Neural progenitor cell (in vitro differentiated cells): ENCODE results near the gene AK5. TPM values are rescaled to one million over a fixed set of nuclear protein-coding genes. Genes with fewer than 3 reads are reported as not detected.

ENCODE experiments used
- DNase-seq: peaks from one replicate; pipeline ENCODE4 v3.0.0-alpha.2; 2016; ENCODE audit warnings: low spot score
- H2AFZ ChIP-seq: fragments of 200-600 bp; sonication (generic); replicated peaks from 2 replicates; pipeline ENCODE4 v1.6.1; 2016; ENCODE audit warnings: antibody characterized with exemption
- H3F3A ChIP-seq: fragments of 200-600 bp; sonication (generic); 2 replicates; pipeline ENCODE4 v1.6.1; 2016; ENCODE audit warnings: antibody characterized with exemption, low read depth
- H3K27ac ChIP-seq: fragments of 200-600 bp; sonication (generic); 2 replicates; pipeline ENCODE4 v1.5.1; 2016; ENCODE audit warnings: mild to moderate bottlenecking
- H3K27me3 ChIP-seq: fragments of 200-600 bp; sonication (generic); 2 replicates; pipeline ENCODE4 v1.6.1; 2016; ENCODE audit warnings: mild to moderate bottlenecking, moderate library complexity
- H3K36me3 ChIP-seq: fragments of 200-600 bp; sonication (generic); 2 replicates; pipeline ENCODE4 v1.5.1; 2016
- H3K4me1 ChIP-seq: fragments of 200-600 bp; sonication (generic); 2 replicates; pipeline ENCODE4 v1.6.1; 2016; ENCODE audit warnings: mixed run types
- H3K4me2 ChIP-seq: fragments of 200-600 bp; sonication (generic); 2 replicates; pipeline ENCODE4 v1.6.1; 2016
- H3K4me3 ChIP-seq: fragments of 200-600 bp; sonication (generic); 2 replicates; pipeline ENCODE4 v1.5.1; 2016
- H3K79me2 ChIP-seq: fragments of 200-600 bp; sonication (generic); 2 replicates; pipeline ENCODE4 v1.6.1; 2016; ENCODE audit warnings: low read depth
- H3K9ac ChIP-seq: fragments of 200-600 bp; sonication (generic); 2 replicates; pipeline ENCODE4 v1.6.1; 2016
- H3K9me3 ChIP-seq: fragments of 200-600 bp; sonication (generic); 2 replicates; pipeline ENCODE4 v1.5.1; 2016; ENCODE audit warnings: low read depth
- H4K20me1 ChIP-seq: fragments of 200-600 bp; sonication (generic); 2 replicates; pipeline ENCODE4 v1.6.1; 2016; ENCODE audit warnings: low read depth
- H3K27ac Mint-ChIP-seq: 3 replicates; pipeline ENCODE4 v1.8.0; 2021; ENCODE audit warnings: mixed read lengths
- H3K27me3 Mint-ChIP-seq: 2 replicates; pipeline ENCODE4 v1.8.0; 2022; ENCODE audit warnings: low read depth, mild to moderate bottlenecking, inconsistent platforms, moderate library complexity, mixed read lengths; ENCODE audit not compliant: insufficient read depth
- H3K36me3 Mint-ChIP-seq: 3 replicates; pipeline ENCODE4 v1.8.0; 2021; ENCODE audit warnings: mixed read lengths
- H3K4me1 Mint-ChIP-seq: 3 replicates; pipeline ENCODE4 v1.8.0; 2021; ENCODE audit warnings: mixed read lengths
- H3K4me3 Mint-ChIP-seq: 3 replicates; pipeline ENCODE4 v1.8.0; 2021; ENCODE audit warnings: mild to moderate bottlenecking, moderate library complexity, mixed read lengths
- H3K9me3 Mint-ChIP-seq: 3 replicates; pipeline ENCODE4 v1.8.0; 2020; ENCODE audit warnings: mixed read lengths
- EZH2 ChIP-seq: fragments of 200-600 bp; sonication (generic); IDR thresholded peaks from 2 replicates; pipeline ENCODE4 v1.6.1; 2017; ENCODE audit warnings: antibody characterized with exemption, mild to moderate bottlenecking, moderate library complexity
- EZH2phosphoT487 ChIP-seq: fragments of 200-600 bp; sonication (generic); IDR thresholded peaks from 2 replicates; pipeline ENCODE4 v1.6.1; 2017; ENCODE audit warnings: antibody characterized with exemption
- total RNA-seq: library from RNA; depleted of rRNA; stranded (reverse); fragments of >200 nt; gene quantifications from 2 replicates; pipeline ENCODE4 v1.2.3, GENCODE V29; 2015; ENCODE audit warnings: low replicate concordance
- TF ChIP-seq, protein P1 (sequence below): fragments of 200-600 bp; sonication (generic); IDR thresholded peaks from 2 replicates; pipeline ENCODE4 v1.5.1; 2017; ENCODE audit warnings: antibody characterized with exemption, mild to moderate bottlenecking

Gene AK5
- total RNA-seq, 1 donor from 2014 or later, result 1.8 TPM

DNA sequence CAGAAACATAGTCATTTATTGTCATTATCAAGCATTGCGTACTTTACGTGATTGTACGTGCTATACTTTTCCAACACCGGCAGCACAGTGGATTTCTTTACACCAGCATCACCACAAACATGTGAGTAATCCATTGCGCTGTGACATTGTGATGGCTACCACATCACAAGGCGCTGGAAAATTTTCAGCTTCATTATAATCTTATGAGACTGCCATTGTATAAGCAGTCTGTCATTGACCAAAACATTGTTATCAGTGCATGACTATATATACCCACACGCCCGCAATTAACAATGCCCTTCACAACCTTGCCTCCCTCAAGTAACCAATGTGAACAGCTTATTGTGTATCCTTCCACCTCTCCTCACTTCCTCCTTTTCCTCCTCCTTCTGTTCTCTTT lies 263.0 kb downstream of the AK5 start:
- H3K4me1 ChIP-seq, result peaks cover 19% of the 10 kb centered on the region
- no peak overlapping the region for H3K4me3 Mint-ChIP-seq
- no peaks in the 10 kb centered on the region for H3K36me3 Mint-ChIP-seq
- no peak overlapping the region for H3K27ac Mint-ChIP-seq
- H3K36me3 ChIP-seq, result no peaks in the 10 kb centered on the region
- TF ChIP-seq EZH2 (no peak), EZH2phosphoT487 (no peak)
- TF ChIP-seq, protein P1, sequence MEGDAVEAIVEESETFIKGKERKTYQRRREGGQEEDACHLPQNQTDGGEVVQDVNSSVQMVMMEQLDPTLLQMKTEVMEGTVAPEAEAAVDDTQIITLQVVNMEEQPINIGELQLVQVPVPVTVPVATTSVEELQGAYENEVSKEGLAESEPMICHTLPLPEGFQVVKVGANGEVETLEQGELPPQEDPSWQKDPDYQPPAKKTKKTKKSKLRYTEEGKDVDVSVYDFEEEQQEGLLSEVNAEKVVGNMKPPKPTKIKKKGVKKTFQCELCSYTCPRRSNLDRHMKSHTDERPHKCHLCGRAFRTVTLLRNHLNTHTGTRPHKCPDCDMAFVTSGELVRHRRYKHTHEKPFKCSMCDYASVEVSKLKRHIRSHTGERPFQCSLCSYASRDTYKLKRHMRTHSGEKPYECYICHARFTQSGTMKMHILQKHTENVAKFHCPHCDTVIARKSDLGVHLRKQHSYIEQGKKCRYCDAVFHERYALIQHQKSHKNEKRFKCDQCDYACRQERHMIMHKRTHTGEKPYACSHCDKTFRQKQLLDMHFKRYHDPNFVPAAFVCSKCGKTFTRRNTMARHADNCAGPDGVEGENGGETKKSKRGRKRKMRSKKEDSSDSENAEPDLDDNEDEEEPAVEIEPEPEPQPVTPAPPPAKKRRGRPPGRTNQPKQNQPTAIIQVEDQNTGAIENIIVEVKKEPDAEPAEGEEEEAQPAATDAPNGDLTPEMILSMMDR, result no peak
- H3K9me3 Mint-ChIP-seq, result no peaks in the 10 kb centered on the region
- H3F3A ChIP-seq, result peaks cover 10% of the 10 kb centered on the region
- no peaks in the 10 kb centered on the region for H3K9me3 ChIP-seq
- H3K27ac ChIP-seq, result no peak overlapping the region
- H3K27me3 ChIP-seq, result no peaks in the 10 kb centered on the region
- no peak overlapping the region for H3K4me3 ChIP-seq
- H3K79me2 ChIP-seq, result no peaks in the 10 kb centered on the region
- peaks cover 13% of the 10 kb centered on the region for H3K4me1 Mint-ChIP-seq
- H3K4me2 ChIP-seq, result no peak overlapping the region
- no peaks in the 10 kb centered on the region for H4K20me1 ChIP-seq
- H2AFZ ChIP-seq, result no peak overlapping the region
- no peak overlapping the region for H3K9ac ChIP-seq
- no peaks in the 10 kb centered on the region for H3K27me3 Mint-ChIP-seq
- DNase-seq, result no peak

DNA sequence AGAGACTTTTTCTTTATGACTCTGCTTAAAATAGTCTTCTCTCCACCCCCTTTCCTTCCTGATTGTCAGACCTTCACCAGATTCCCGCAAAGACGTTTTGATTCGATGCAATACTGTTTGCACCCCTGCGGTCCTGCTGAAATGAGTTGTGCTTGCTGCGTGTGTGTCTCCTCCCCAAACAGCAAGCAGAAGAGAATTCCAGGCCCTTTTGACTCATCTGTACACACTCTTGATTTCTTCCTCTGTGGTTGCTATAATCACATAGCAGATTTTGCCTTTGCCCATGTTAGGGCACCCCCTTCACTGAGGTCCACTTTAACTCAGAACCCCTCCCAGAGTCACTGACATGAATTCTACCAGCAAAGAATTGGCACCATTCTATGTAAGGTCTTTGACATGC lies 264.2 kb downstream of the AK5 start:
- H3K4me2 ChIP-seq, result peak overlapping the region; percentile 6
- H3K9me3 ChIP-seq, result no peaks in the 10 kb centered on the region
- peak overlapping the region; percentile 13 for H3K27ac ChIP-seq
- H3K27ac Mint-ChIP-seq, result peak overlapping the region; percentile 2
- H3K4me3 Mint-ChIP-seq, result no peak overlapping the region
- no peak for TF ChIP-seq EZH2
- H3K9ac ChIP-seq, result no peak overlapping the region
- peak overlapping the region; percentile 55 for H2AFZ ChIP-seq
- peaks cover 11% of the 10 kb centered on the region for H3K4me1 Mint-ChIP-seq
- H4K20me1 ChIP-seq, result no peaks in the 10 kb centered on the region
- no peaks in the 10 kb centered on the region for H3K9me3 Mint-ChIP-seq
- H3K27me3 ChIP-seq, result no peaks in the 10 kb centered on the region
- H3K36me3 ChIP-seq, result no peaks in the 10 kb centered on the region
- H3K79me2 ChIP-seq, result no peaks in the 10 kb centered on the region
- H3K27me3 Mint-ChIP-seq, result no peaks in the 10 kb centered on the region
- no peak for DNase-seq
- no peak overlapping the region for H3K4me3 ChIP-seq
- H3F3A ChIP-seq, result peaks cover 10% of the 10 kb centered on the region
- H3K4me1 ChIP-seq, result peaks cover 17% of the 10 kb centered on the region
- H3K36me3 Mint-ChIP-seq, result no peaks in the 10 kb centered on the region

DNA sequence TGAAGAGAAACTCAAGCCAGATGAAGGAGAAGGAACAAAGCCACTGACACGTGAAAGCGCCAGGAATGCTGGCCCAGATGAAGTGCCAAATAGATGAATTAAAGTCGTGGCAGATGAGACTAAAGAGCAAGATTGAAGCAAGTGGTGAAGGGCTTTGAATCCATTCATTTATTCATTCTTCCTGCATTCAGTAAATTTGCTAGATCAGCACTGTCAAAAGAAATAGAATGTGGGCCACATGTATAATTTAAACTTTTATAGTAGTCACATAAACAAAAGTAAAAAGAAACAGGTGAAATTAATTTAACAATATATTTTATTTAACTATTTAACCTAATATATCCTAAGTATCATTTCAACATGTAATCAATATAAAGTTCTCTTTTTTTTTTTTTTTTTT lies 265.1 kb downstream of the AK5 start:
- no peaks in the 10 kb centered on the region for H3K36me3 ChIP-seq
- no peak overlapping the region for H3K27ac Mint-ChIP-seq
- no peak overlapping the region for H3K9ac ChIP-seq
- H3K36me3 Mint-ChIP-seq, result no peaks in the 10 kb centered on the region
- H3K79me2 ChIP-seq, result no peaks in the 10 kb centered on the region
- H3K27me3 ChIP-seq, result no peaks in the 10 kb centered on the region
- H2AFZ ChIP-seq, result peak overlapping the region; percentile 55
- peaks cover 11% of the 10 kb centered on the region for H3K4me1 Mint-ChIP-seq
- no peaks in the 10 kb centered on the region for H3K27me3 Mint-ChIP-seq
- H3K9me3 ChIP-seq, result no peaks in the 10 kb centered on the region
- peaks cover 10% of the 10 kb centered on the region for H3F3A ChIP-seq
- DNase-seq, result no peak
- no peak overlapping the region for H3K27ac ChIP-seq
- TF ChIP-seq, protein P1, result no peak
- TF ChIP-seq EZH2phosphoT487 (no peak), EZH2 (no peak)
- peaks cover 17% of the 10 kb centered on the region for H3K4me1 ChIP-seq
- no peaks in the 10 kb centered on the region for H3K9me3 Mint-ChIP-seq
- H4K20me1 ChIP-seq, result no peaks in the 10 kb centered on the region
- H3K4me3 Mint-ChIP-seq, result no peak overlapping the region
- no peak overlapping the region for H3K4me2 ChIP-seq
- no peak overlapping the region for H3K4me3 ChIP-seq

DNA sequence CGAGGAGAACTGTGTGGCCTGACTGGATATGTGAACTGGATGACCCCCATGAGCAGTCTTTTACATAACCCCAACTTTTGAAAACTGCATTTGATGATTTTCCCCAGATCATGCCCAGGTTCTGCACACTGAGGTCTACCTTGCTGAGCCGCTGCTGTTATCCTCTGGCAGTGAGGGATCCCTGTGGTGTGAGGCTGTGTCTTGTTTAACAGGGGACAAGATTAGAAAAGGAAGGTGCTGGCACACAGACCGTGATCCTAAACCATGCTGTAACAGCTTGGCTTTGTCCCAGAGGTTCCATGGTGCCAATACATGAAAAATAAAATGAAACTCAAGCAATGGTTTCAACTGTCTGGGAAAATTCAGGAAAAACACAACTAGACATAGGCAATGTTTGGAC lies 266.5 kb downstream of the AK5 start:
- no peaks in the 10 kb centered on the region for H3K27me3 Mint-ChIP-seq
- no peaks in the 10 kb centered on the region for H4K20me1 ChIP-seq
- H3K9ac ChIP-seq, result no peak overlapping the region
- peak overlapping the region; percentile 15 for H2AFZ ChIP-seq
- H3K4me1 ChIP-seq, result peaks cover 17% of the 10 kb centered on the region
- no peak overlapping the region for H3K27ac Mint-ChIP-seq
- no peaks in the 10 kb centered on the region for H3K9me3 ChIP-seq
- no peak overlapping the region for H3K4me2 ChIP-seq
- peaks cover 9% of the 10 kb centered on the region for H3K4me1 Mint-ChIP-seq
- H3K4me3 Mint-ChIP-seq, result no peak overlapping the region
- no peaks in the 10 kb centered on the region for H3K36me3 ChIP-seq
- no peaks in the 10 kb centered on the region for H3K79me2 ChIP-seq
- H3K9me3 Mint-ChIP-seq, result no peaks in the 10 kb centered on the region
- DNase-seq, result peak; percentile 11
- no peaks in the 10 kb centered on the region for H3K27me3 ChIP-seq
- no peak overlapping the region for H3K27ac ChIP-seq
- peaks cover 10% of the 10 kb centered on the region for H3F3A ChIP-seq
- TF ChIP-seq EZH2 (no peak), EZH2phosphoT487 (no peak)
- TF ChIP-seq, protein P1, result no peak
- no peak overlapping the region for H3K4me3 ChIP-seq
- H3K36me3 Mint-ChIP-seq, result no peaks in the 10 kb centered on the region
